ENCODE data around the gene CTAGE8.
"Not testable (repeated sequence)": the region's sequence is repeated elsewhere in the genome, so short reads cannot be mapped to it uniquely, and the experiment has no call there.

CTAGE8 gene

DNA sequence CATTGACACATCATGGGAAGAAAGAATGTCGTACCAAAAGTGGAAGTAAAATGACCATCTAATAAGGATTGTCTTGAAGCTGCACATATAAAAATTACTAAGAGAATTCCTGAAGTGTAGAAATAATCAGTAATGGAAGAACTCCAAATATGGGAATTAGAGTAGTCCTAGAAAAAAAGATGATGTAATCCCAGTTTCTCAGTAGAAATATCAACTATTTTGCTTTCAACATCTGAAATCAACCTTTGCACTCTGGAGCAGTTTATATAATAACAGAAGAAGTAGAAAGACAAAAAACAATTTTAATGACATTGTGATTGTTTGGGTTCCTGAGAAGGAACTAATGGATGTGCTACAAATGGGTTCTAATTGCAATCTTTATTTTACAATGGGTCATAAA, 36.0 kb downstream of the CTAGE8 start:
- not testable (repeated sequence) for H3K9ac ChIP-seq; H3K4me2 ChIP-seq; H3K36me3 ChIP-seq (ENCODE audit: insufficient read depth); H3K4me1 ChIP-seq (ENCODE audit: low read depth, poor library complexity, severe bottlenecking); H3K4me3 ChIP-seq (IDR thresholded peaks at IDR 0.05; ENCODE audit: insufficient read depth, low read depth, low read length); H3K79me2 ChIP-seq (ENCODE audit: insufficient read depth, low read depth); H2AFZ ChIP-seq (ENCODE audit: low read depth); H4K20me1 ChIP-seq (ENCODE audit: insufficient read depth); H3K27me3 ChIP-seq (ENCODE audit: insufficient read depth, low read depth); H3K27ac ChIP-seq

- H3K9ac ChIP-seq; H2AFZ ChIP-seq (ENCODE audit: low read depth); H3K27me3 ChIP-seq (ENCODE audit: insufficient read depth, low read depth); H3K36me3 ChIP-seq (ENCODE audit: insufficient read depth); H3K27ac ChIP-seq; H4K20me1 ChIP-seq (ENCODE audit: insufficient read depth); H3K4me2 ChIP-seq; H3K4me3 ChIP-seq (IDR thresholded peaks at IDR 0.05; ENCODE audit: insufficient read depth, low read depth, low read length); H3K79me2 ChIP-seq (ENCODE audit: insufficient read depth, low read depth); H3K4me1 ChIP-seq (ENCODE audit: low read depth, poor library complexity, severe bottlenecking): not testable (repeated sequence)
These were observed 38.1 kb downstream of the CTAGE8 start for GRCh38 chr7:144231027-144231426.

GRCh38 chr7:144228810-144229209, 40.3 kb downstream of the CTAGE8 start:
- H3K27ac ChIP-seq; H3K36me3 ChIP-seq (ENCODE audit: insufficient read depth): not testable (repeated sequence)

GRCh38 chr7:144226866-144227265, 42.2 kb downstream of the CTAGE8 start:
- H3K27me3 ChIP-seq (ENCODE audit: insufficient read depth, low read depth); H3K36me3 ChIP-seq (ENCODE audit: insufficient read depth); H3K27ac ChIP-seq; H2AFZ ChIP-seq (ENCODE audit: low read depth); H3K9ac ChIP-seq; H3K79me2 ChIP-seq (ENCODE audit: insufficient read depth, low read depth); H3K4me2 ChIP-seq; H4K20me1 ChIP-seq (ENCODE audit: insufficient read depth); H3K4me1 ChIP-seq (ENCODE audit: low read depth, poor library complexity, severe bottlenecking); H3K4me3 ChIP-seq (IDR thresholded peaks at IDR 0.05; ENCODE audit: insufficient read depth, low read depth, low read length): not testable (repeated sequence)

More at GRCh38 chr7:144228810-144229209, 40.3 kb downstream of the CTAGE8 start:
- H3K4me3 ChIP-seq (IDR thresholded peaks at IDR 0.05; ENCODE audit: insufficient read depth, low read depth, low read length); H3K4me1 ChIP-seq (ENCODE audit: low read depth, poor library complexity, severe bottlenecking); H4K20me1 ChIP-seq (ENCODE audit: insufficient read depth); H3K27me3 ChIP-seq (ENCODE audit: insufficient read depth, low read depth); H2AFZ ChIP-seq (ENCODE audit: low read depth); H3K9ac ChIP-seq; H3K79me2 ChIP-seq (ENCODE audit: insufficient read depth, low read depth); H3K4me2 ChIP-seq: not testable (repeated sequence)

DNA sequence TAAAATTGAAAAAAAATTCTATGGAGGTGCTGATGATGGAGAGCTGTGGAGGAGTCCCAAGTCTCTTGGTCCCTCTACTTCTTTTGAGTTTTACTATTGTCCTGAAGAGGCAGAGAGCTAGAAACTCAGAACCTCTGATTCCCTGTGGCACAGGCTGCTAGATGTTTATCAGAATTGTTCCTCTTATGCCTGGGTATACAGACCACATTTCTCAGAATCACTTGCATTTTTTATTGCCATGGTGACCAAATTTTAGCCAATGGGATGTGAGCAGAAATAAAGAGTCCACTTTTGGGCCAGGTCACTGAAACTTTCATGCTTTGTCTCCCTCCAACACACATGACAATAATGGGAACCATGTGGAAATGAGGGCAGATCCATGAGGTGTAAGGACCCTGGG, 45.4 kb downstream of the CTAGE8 start:
- H3K9ac ChIP-seq; H3K27me3 ChIP-seq (ENCODE audit: insufficient read depth, low read depth); H3K4me3 ChIP-seq (IDR thresholded peaks at IDR 0.05; ENCODE audit: insufficient read depth, low read depth, low read length); H2AFZ ChIP-seq (ENCODE audit: low read depth); H4K20me1 ChIP-seq (ENCODE audit: insufficient read depth); H3K4me2 ChIP-seq; H3K27ac ChIP-seq; H3K4me1 ChIP-seq (ENCODE audit: low read depth, poor library complexity, severe bottlenecking); H3K79me2 ChIP-seq (ENCODE audit: insufficient read depth, low read depth); H3K36me3 ChIP-seq (ENCODE audit: insufficient read depth): not testable (repeated sequence)

GRCh38 chr7:144220531-144220930, 48.6 kb downstream of the CTAGE8 start:
- not testable (repeated sequence) for H3K9ac ChIP-seq; H4K20me1 ChIP-seq (ENCODE audit: insufficient read depth); H3K36me3 ChIP-seq (ENCODE audit: insufficient read depth); H3K4me3 ChIP-seq (IDR thresholded peaks at IDR 0.05; ENCODE audit: insufficient read depth, low read depth, low read length); H3K27ac ChIP-seq; H3K4me1 ChIP-seq (ENCODE audit: low read depth, poor library complexity, severe bottlenecking); H3K4me2 ChIP-seq; H3K27me3 ChIP-seq (ENCODE audit: insufficient read depth, low read depth); H3K79me2 ChIP-seq (ENCODE audit: insufficient read depth, low read depth); H2AFZ ChIP-seq (ENCODE audit: low read depth)

- H3K4me2 ChIP-seq; H3K4me1 ChIP-seq (ENCODE audit: low read depth, poor library complexity, severe bottlenecking); H3K9ac ChIP-seq; H3K27ac ChIP-seq; H4K20me1 ChIP-seq (ENCODE audit: insufficient read depth); H3K27me3 ChIP-seq (ENCODE audit: insufficient read depth, low read depth); H3K36me3 ChIP-seq (ENCODE audit: insufficient read depth); H3K4me3 ChIP-seq (IDR thresholded peaks at IDR 0.05; ENCODE audit: insufficient read depth, low read depth, low read length); H3K79me2 ChIP-seq (ENCODE audit: insufficient read depth, low read depth); H2AFZ ChIP-seq (ENCODE audit: low read depth): not testable (repeated sequence)
These were observed 49.9 kb downstream of the CTAGE8 start for GRCh38 chr7:144219149-144219548.

DNA sequence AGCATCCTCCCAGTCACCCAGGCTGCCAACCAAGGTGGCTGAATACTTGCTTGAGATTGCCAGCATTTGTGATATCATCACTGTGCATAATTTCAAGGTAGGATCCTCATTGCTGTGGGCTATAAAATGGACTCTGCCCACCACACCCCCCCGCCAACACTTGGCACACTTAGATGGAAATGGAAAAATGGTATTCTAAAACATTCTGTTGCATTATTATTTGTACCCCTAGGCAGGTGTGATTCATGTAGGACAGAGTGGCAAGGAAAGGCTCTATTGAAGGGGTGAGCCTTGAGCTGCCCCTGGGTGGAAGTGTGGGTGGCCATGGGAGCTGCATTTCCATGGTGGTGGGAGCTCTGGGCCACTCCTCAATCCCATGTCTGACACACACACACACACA, 50.5 kb downstream of the CTAGE8 start:
- H3K27me3 ChIP-seq (ENCODE audit: insufficient read depth, low read depth); H3K36me3 ChIP-seq (ENCODE audit: insufficient read depth); H3K9ac ChIP-seq; H3K4me2 ChIP-seq; H3K4me3 ChIP-seq (IDR thresholded peaks at IDR 0.05; ENCODE audit: insufficient read depth, low read depth, low read length); H3K4me1 ChIP-seq (ENCODE audit: low read depth, poor library complexity, severe bottlenecking); H4K20me1 ChIP-seq (ENCODE audit: insufficient read depth); H3K79me2 ChIP-seq (ENCODE audit: insufficient read depth, low read depth); H3K27ac ChIP-seq; H2AFZ ChIP-seq (ENCODE audit: low read depth): not testable (repeated sequence)

DNA sequence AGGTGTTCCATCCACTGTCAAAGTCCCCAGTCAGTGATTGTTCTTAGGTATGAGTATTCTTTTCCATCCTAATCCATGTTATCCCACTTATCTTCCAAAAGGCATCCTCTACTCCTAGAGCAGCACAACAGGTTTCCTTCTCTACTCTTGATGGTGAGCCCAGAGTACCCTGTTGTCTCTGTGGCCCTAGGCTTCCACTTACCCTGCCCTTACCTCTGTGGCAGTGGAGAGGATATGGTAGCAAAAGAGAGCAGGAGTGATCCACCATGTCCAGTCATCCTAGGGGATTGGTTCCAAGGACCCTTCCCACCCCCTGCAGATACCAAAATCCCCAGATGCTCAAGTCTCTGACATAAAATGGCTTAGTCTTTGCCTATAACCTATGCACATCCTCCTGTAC, 51.9 kb downstream of the CTAGE8 start:
- H3K79me2 ChIP-seq (ENCODE audit: insufficient read depth, low read depth); H4K20me1 ChIP-seq (ENCODE audit: insufficient read depth); H3K27ac ChIP-seq; H3K4me1 ChIP-seq (ENCODE audit: low read depth, poor library complexity, severe bottlenecking); H2AFZ ChIP-seq (ENCODE audit: low read depth); H3K27me3 ChIP-seq (ENCODE audit: insufficient read depth, low read depth); H3K4me2 ChIP-seq; H3K9ac ChIP-seq; H3K4me3 ChIP-seq (IDR thresholded peaks at IDR 0.05; ENCODE audit: insufficient read depth, low read depth, low read length); H3K36me3 ChIP-seq (ENCODE audit: insufficient read depth): not testable (repeated sequence)
